Testis (tissue), 2 donors: ENCODE results near the gene TRIM26.

Experiments used
- CTCF ChIP-seq, 3 experiments: fragments of 450-650 bp in 2 of 3; fragments of 200-600 bp in 1 of 3; sonication (generic) in 1 of 3; IDR thresholded peaks; one replicate each; pipeline ENCODE4 v1.5.1; 2016 to 2019; ENCODE audit warnings: antibody characterized with exemption in 3 of 3, mild to moderate bottlenecking in 2 of 3, moderate library complexity in 1 of 3
- POLR2A ChIP-seq: fragments of 450-650 bp; IDR thresholded peaks from one replicate; pipeline ENCODE4 v1.6.1; 2017; ENCODE audit warnings: antibody characterized with exemption, mild to moderate bottlenecking, moderate library complexity

- TF ChIP-seq CTCF (IDR thresholded peaks at IDR 0.05) (no peak), POLR2A (no peak)
Observed at GRCh38 chr6:30163090-30163917, 49.9 kb downstream of the TRIM26 start, which contains the start of gene TRIM15.
